PC-9 (cell line): Measurements from ENCODE around the gene INKA2. TPM values are rescaled to one million over a fixed set of nuclear protein-coding genes. Genes with fewer than 3 reads are reported as not detected.

ENCODE experiments used
- BruUV-seq: library from RNA; stranded (reverse); fragments of 400-500 nt; replicated peaks from 2 replicates; lab custom pipeline; 2021; lab: Mats Ljungman, UMichigan
- CTCF ChIA-PET: fragments of 300-600 bp; sonication (Branson Sonifier 250); formaldehyde crosslinking; loops from one replicate; lab custom pipeline; 2022; ENCODE audit warnings: antibody characterized with exemption; lab: Charles Lee
- POLR2A ChIA-PET: fragments of 300-600 bp; sonication (Branson Sonifier 250); formaldehyde crosslinking; loops from one replicate; lab custom pipeline; 2022; ENCODE audit warnings: antibody characterized with exemption; ENCODE audit not compliant: unreplicated experiment; lab: Charles Lee
- DNase-seq, 2 experiments: peaks; one replicate each; pipeline versions ENCODE4 v3.0.0 to v3.0.0-alpha.2; 2015 to 2022; ENCODE audit warnings: mixed read lengths in 1 of 2
- H2AFZ ChIP-seq: fragments of 200-600 bp; sonication (generic); 2 replicates; pipeline ENCODE4 v1.8.1; 2017; ENCODE audit warnings: antibody characterized with exemption
- H3F3A ChIP-seq: fragments of 200-600 bp; sonication (generic); 2 replicates; pipeline ENCODE4 v1.8.1; 2017; ENCODE audit warnings: antibody characterized with exemption, mild to moderate bottlenecking, low read depth; ENCODE audit not compliant: insufficient read depth
- H3K27ac ChIP-seq: fragments of 200-600 bp; sonication (generic); 2 replicates; pipeline ENCODE4 v1.6.1; 2016; ENCODE audit warnings: mixed run types
- H3K27me3 ChIP-seq: fragments of 200-600 bp; sonication (generic); 2 replicates; pipeline ENCODE4 v1.6.1; 2016; ENCODE audit warnings: low read depth, mixed run types; ENCODE audit not compliant: insufficient read depth
- H3K36me3 ChIP-seq: fragments of 200-600 bp; sonication (generic); 2 replicates; pipeline ENCODE4 v1.6.1; 2016; ENCODE audit warnings: low read depth, mixed run types
- H3K4me1 ChIP-seq: fragments of 200-600 bp; sonication (generic); replicated peaks from 2 replicates; pipeline ENCODE4 v1.6.1; 2016; ENCODE audit warnings: mixed run types; ENCODE audit not compliant: insufficient read depth
- H3K4me2 ChIP-seq: fragments of 200-600 bp; sonication (generic); 2 replicates; pipeline ENCODE4 v1.6.1; 2017; ENCODE audit warnings: mixed run types
- H3K4me3 ChIP-seq: fragments of 200-600 bp; sonication (generic); 2 replicates; pipeline ENCODE4 v1.6.1; 2016; ENCODE audit warnings: mixed run types
- H3K79me2 ChIP-seq: fragments of 200-600 bp; sonication (generic); 2 replicates; pipeline ENCODE4 v1.6.1; 2017; ENCODE audit warnings: low read depth, mixed run types
- H3K9me2 ChIP-seq: fragments of 200-600 bp; sonication (generic); 2 replicates; pipeline ENCODE4 v1.8.1; 2017; ENCODE audit warnings: mild to moderate bottlenecking; ENCODE audit not compliant: insufficient read depth
- H3K9me3 ChIP-seq: fragments of 200-600 bp; sonication (generic); 2 replicates; pipeline ENCODE4 v1.8.1; 2016; ENCODE audit warnings: low read depth; ENCODE audit not compliant: insufficient read depth
- H4K20me1 ChIP-seq: fragments of 200-600 bp; sonication (generic); 2 replicates; pipeline ENCODE4 v1.8.1; 2017; ENCODE audit not compliant: insufficient read depth
- EZH2 ChIP-seq: fragments of 200-600 bp; sonication (generic); IDR thresholded peaks from 2 replicates; pipeline ENCODE4 v1.8.0; 2017; ENCODE audit warnings: antibody characterized with exemption, low read depth
- intact Hi-C: fragments of 100-400 bp; cut with micrococcal nuclease; formaldehyde crosslinking; loops from one replicate; pipeline ENCODE4 v1.10.0; 2022; ENCODE audit not compliant: unreplicated experiment
- total RNA-seq: library from RNA; stranded (reverse); gene quantifications from 2 replicates; pipeline ENCODE4 v1.2.3, GENCODE V29; 2021
- TF ChIP-seq, protein P1 (sequence below): fragments of 200-600 bp; sonication (generic); conservative IDR thresholded peaks from 2 replicates; pipeline ENCODE4 v1.6.1; 2017; ENCODE audit warnings: mixed run types, antibody characterized with exemption, mild to moderate bottlenecking, moderate library complexity

INKA2 gene
- total RNA-seq, 1 experiment from 2014 or later = 1.4 TPM

DNA sequence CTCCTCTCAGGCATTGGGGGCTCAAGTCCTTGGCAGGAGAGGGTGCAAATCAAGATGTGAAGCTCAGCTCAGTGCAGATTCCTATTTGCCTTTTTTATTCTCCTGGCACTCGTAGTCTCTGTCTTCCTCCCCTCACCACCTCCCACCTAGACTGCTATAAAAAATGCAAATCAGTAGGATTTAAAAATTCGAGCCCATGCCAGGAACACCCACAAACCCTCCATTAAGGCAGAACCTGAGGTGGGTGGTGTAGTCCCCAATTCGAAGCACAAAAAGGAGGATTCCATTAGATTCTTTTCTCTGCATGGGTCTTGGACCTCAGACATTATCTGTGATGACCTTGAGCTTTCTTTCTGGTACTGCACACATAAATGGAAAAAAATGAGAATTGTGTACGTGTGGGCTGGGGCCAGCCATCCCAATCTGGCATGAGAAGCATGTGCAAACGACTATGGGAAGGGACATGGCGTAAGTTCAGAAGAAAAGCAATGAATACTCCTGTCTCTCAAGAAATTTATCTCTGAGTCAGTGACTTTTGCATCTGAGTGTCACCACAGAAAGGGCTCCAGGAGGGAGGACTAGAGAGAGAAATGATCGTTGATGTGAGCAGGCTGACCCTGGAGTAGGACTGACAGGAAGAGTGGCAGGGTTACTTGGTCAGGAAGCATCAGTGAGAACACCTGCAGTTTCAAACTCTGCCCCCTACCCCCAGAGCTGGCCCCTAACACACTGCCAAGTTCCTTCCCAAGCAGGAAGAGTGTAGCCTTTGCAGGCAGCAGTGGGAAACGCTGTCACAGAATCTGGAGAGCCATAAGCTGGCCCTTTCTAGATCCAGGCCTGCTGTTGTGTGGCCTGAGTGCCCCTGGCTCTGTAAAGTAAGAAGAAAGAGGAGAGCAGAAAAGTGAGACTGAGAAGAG lies 1.7 kb downstream of the INKA2 start:
- peak overlapping the region; percentile 99 for H3K4me2 ChIP-seq
- H3F3A ChIP-seq = no peaks in the 10 kb centered on the region; the same call in 1 of the 2 replicates
- TSS peak; percentile 28 for BruUV-seq
- ChIA-PET CTCF (no interaction called here), POLR2A (interaction anchor here (0.6 kb wide), 1 partner anchor 10 kb away, joined by 3 read pairs; no protein-coding TSS in a partner anchor)
- intact Hi-C loops = no loop called here
- H3K4me1 ChIP-seq = peaks cover 13% of the 10 kb centered on the region
- no peak overlapping the region for H2AFZ ChIP-seq
- H3K9me3 ChIP-seq = no peaks in the 10 kb centered on the region
- no peaks in the 10 kb centered on the region for H3K36me3 ChIP-seq
- H3K27me3 ChIP-seq = peaks cover 12% of the 10 kb centered on the region; the same call in 1 of the 2 replicates
- DNase-seq = no peak
- H4K20me1 ChIP-seq = 0 out of 2 replicates have a peak, but pooled peaks cover 3% of the 10 kb centered on the region
- H3K27ac ChIP-seq = no peak overlapping the region
- TF ChIP-seq EZH2 = no peak
- TF ChIP-seq, protein P1, sequence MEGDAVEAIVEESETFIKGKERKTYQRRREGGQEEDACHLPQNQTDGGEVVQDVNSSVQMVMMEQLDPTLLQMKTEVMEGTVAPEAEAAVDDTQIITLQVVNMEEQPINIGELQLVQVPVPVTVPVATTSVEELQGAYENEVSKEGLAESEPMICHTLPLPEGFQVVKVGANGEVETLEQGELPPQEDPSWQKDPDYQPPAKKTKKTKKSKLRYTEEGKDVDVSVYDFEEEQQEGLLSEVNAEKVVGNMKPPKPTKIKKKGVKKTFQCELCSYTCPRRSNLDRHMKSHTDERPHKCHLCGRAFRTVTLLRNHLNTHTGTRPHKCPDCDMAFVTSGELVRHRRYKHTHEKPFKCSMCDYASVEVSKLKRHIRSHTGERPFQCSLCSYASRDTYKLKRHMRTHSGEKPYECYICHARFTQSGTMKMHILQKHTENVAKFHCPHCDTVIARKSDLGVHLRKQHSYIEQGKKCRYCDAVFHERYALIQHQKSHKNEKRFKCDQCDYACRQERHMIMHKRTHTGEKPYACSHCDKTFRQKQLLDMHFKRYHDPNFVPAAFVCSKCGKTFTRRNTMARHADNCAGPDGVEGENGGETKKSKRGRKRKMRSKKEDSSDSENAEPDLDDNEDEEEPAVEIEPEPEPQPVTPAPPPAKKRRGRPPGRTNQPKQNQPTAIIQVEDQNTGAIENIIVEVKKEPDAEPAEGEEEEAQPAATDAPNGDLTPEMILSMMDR = no peak
- no peaks in the 10 kb centered on the region for H3K79me2 ChIP-seq
- no peaks in the 10 kb centered on the region for H3K9me2 ChIP-seq
- peak overlapping the region; percentile 54; the same call in 1 of the 2 replicates for H3K4me3 ChIP-seq

DNA sequence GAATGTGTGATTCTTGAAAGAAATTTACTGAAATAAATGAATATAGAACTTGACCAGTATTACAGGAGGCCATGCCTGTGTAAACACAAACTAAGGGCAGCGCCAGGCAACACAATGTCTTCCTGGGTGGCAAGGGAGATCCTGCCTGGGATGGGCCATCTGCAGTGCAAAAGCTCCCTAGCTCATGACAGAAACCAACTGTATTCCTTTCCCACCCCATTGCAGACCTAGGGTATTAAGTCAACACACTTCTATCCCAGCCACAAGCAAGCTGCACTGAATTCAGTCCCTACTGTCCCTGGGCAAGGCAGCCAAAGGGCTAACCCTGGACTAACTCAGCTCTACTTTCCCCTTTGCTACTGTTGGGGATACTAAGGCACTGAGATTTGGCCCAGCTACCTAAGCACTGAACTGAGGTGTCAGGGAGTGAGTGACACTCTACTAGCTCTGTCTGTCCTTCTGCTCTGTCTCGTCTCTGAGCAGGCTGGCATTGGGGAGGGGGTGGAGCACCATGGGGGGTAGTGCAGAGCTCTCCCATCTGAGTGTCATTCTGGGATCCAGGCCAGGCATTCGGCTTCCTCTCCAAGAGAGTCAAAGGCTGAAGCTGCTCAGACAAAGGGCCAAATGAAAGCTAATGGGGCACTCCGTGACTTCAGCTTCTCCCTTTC lies 2.5 kb downstream of the INKA2 start:
- Histone ChIP-seq H3F3A (no peaks in the 10 kb centered on the region; the same call in 1 of the 2 replicates), H3K27ac (no peak overlapping the region), H3K4me3 (no peak overlapping the region), H3K9me3 (no peaks in the 10 kb centered on the region), H3K36me3 (no peaks in the 10 kb centered on the region), H3K4me1 (peaks cover 13% of the 10 kb centered on the region), H3K79me2 (no peaks in the 10 kb centered on the region), H4K20me1 (0 out of 2 replicates have a peak, but pooled peaks cover 3% of the 10 kb centered on the region), H2AFZ (no peak overlapping the region), H3K27me3 (peaks cover 12% of the 10 kb centered on the region; the same call in 1 of the 2 replicates), H3K9me2 (no peaks in the 10 kb centered on the region), H3K4me2 (no peak overlapping the region)
- intact Hi-C loops = no loop called here
- TF ChIP-seq, protein P1 = no peak
- no peak for TF ChIP-seq EZH2
- BruUV-seq = no TSS peak
- POLR2A ChIA-PET = interaction anchor here (0.6 kb wide), 1 partner anchor 11 kb away, joined by 3 read pairs; no protein-coding TSS in a partner anchor
- no peak for DNase-seq
- CTCF ChIA-PET = interaction anchor here (0.6 kb wide), 1 partner anchor 516 kb away, joined by 3 read pairs; no protein-coding TSS in a partner anchor

DNA sequence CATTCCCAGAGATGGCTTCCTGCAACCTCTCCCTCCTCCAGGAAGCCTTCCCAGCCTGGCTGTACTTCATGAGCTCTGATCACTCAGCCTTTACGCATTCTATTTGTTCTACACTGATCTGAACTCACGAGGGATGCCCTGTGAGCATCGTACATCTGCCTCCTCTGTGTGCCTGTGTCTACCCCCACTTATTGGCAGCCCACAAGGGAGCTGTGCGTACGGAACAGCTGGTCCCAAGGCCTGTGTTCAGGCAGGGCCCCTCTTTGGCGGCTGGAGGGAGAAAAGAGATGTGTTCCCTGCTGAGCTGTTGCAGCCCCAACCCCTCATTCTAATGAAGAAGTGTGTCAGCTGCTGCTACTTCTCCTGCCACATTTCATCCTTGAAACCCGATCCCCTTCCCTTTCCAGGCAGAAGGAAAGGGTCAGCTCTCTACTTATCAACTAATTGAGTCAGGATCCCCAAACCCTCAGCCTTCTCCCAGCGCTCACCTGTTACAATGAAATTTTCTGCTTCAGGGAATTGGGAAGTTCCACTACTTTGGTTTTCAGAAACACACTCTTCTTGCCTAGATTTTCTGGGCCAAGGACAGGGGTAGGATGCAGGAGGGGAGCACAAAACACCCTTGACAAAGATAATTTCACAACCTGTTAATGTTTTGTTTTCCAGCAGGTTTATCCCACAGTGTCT lies 3.2 kb downstream of the INKA2 start:
- CTCF ChIA-PET = interaction anchor here (0.6 kb wide), 1 partner anchor 515 kb away, joined by 3 read pairs; no protein-coding TSS in a partner anchor
- TF ChIP-seq, protein P1 = no peak
- TF ChIP-seq EZH2 = no peak
- Histone ChIP-seq H2AFZ (no peak overlapping the region), H3K9me3 (no peaks in the 10 kb centered on the region), H3K27ac (no peak overlapping the region), H3K9me2 (no peaks in the 10 kb centered on the region), H3K4me2 (no peak overlapping the region), H3K4me1 (peaks cover 13% of the 10 kb centered on the region), H4K20me1 (0 out of 2 replicates have a peak, but pooled peaks cover 3% of the 10 kb centered on the region), H3K79me2 (no peaks in the 10 kb centered on the region), H3K36me3 (no peaks in the 10 kb centered on the region), H3K27me3 (peaks cover 5% of the 10 kb centered on the region; the same call in 1 of the 2 replicates), H3F3A (no peaks in the 10 kb centered on the region; the same call in 1 of the 2 replicates), H3K4me3 (no peak overlapping the region)
- DNase-seq = no peak
- intact Hi-C loops = no loop called here
- POLR2A ChIA-PET = no interaction called here
- BruUV-seq = no TSS peak
